ENCODE data around the gene RFX6. TPM values are rescaled to one million over a fixed set of nuclear protein-coding genes. Genes with fewer than 3 reads are reported as not detected.

Gene RFX6
- total RNA-seq, 2 experiments from 2014 or later = not detected

- POLR2A ChIA-PET = no interaction called here
- CTCF ChIA-PET = no interaction called here
- H3K27ac Mint-ChIP-seq = no peak overlapping the region
- H3K4me3 Mint-ChIP-seq = no peak overlapping the region
- no peaks in the 10 kb centered on the region for H3K36me3 Mint-ChIP-seq
- no peaks in the 10 kb centered on the region for H3K27me3 Mint-ChIP-seq
- no peaks in the 10 kb centered on the region for H3K9me3 Mint-ChIP-seq
- H3K4me1 Mint-ChIP-seq (ENCODE audit: low read depth) = no peaks in the 10 kb centered on the region
- intact Hi-C loops (cut with micrococcal nuclease) = no loop called here
- no peak for DNase-seq
These were observed 78.7 kb downstream of the RFX6 start for GRCh38 chr6:116955773-116956172.

- ChIA-PET POLR2A (no interaction called here), CTCF (no interaction called here)
- peaks cover 3% of the 10 kb centered on the region for H3K27me3 Mint-ChIP-seq
- H3K9me3 Mint-ChIP-seq = no peaks in the 10 kb centered on the region
- intact Hi-C loops (cut with micrococcal nuclease) = no loop called here
- no peaks in the 10 kb centered on the region for H3K36me3 Mint-ChIP-seq
- H3K27ac Mint-ChIP-seq = no peak overlapping the region
- no peak for DNase-seq
- no peaks in the 10 kb centered on the region for H3K4me1 Mint-ChIP-seq (ENCODE audit: low read depth)
- H3K4me3 Mint-ChIP-seq = no peak overlapping the region
These were observed 86.9 kb downstream of the RFX6 start for GRCh38 chr6:116963972-116964371.

GRCh38 chr6:116966675-116967576 lies 89.9 kb downstream of the RFX6 start:
- POLR2A ChIA-PET = no interaction called here

GRCh38 chr6:116969211-116969863 lies 92.3 kb downstream of the RFX6 start:
- H3K36me3 Mint-ChIP-seq = no peaks in the 10 kb centered on the region
- no peak overlapping the region for H3K4me3 Mint-ChIP-seq
- ChIA-PET POLR2A (no interaction called here), CTCF (interaction anchor here (0.6 to 1.4 kb wide), 5 partner anchors 10 to 175 kb away, joined by 3 to 5 read pairs (median 3); partner anchors contain the start of gene RFX6)
- H3K27me3 Mint-ChIP-seq = peaks cover 3% of the 10 kb centered on the region
- intact Hi-C loops (cut with micrococcal nuclease) = loop anchor here (1.0 to 5.0 kb wide), 2 partner anchors 190 to 352 kb away; partner anchors contain the start of gene RSPH4A
- no peak overlapping the region for H3K27ac Mint-ChIP-seq
- no peaks in the 10 kb centered on the region for H3K4me1 Mint-ChIP-seq (ENCODE audit: low read depth)
- no peaks in the 10 kb centered on the region for H3K9me3 Mint-ChIP-seq
- DNase-seq = no peak

More at GRCh38 chr6:116966675-116967576, 89.9 kb downstream of the RFX6 start:
- Mint-ChIP-seq H3K4me3 (no peak overlapping the region), H3K9me3 (no peaks in the 10 kb centered on the region), H3K4me1 (ENCODE audit: low read depth) (no peaks in the 10 kb centered on the region), H3K36me3 (no peaks in the 10 kb centered on the region), H3K27ac (no peak overlapping the region), H3K27me3 (peaks cover 3% of the 10 kb centered on the region)
- no peak for DNase-seq
- intact Hi-C loops (cut with micrococcal nuclease) = loop anchor here (5.0 kb wide), 1 partner anchor 350 kb away; the partner anchor contains the start of gene RSPH4A
- CTCF ChIA-PET = no interaction called here

- Mint-ChIP-seq H3K4me3 (no peak overlapping the region), H3K27me3 (peaks cover 3% of the 10 kb centered on the region), H3K9me3 (no peaks in the 10 kb centered on the region), H3K4me1 (ENCODE audit: low read depth) (no peaks in the 10 kb centered on the region), H3K27ac (no peak overlapping the region), H3K36me3 (no peaks in the 10 kb centered on the region)
- POLR2A ChIA-PET = no interaction called here
- DNase-seq = peak; percentile 10
- CTCF ChIA-PET = no interaction called here
- intact Hi-C loops (cut with micrococcal nuclease) = loop anchor here (5.0 to 10.0 kb wide), 3 partner anchors 345 to 635 kb away; no protein-coding TSS in a partner anchor
These were observed 94.9 kb downstream of the RFX6 start for GRCh38 chr6:116971959-116972358.

GRCh38 chr6:116973976-116974375 lies 96.9 kb downstream of the RFX6 start:
- ChIA-PET POLR2A (no interaction called here), CTCF (no interaction called here)
- no peak overlapping the region for H3K4me3 Mint-ChIP-seq
- DNase-seq = no peak
- H3K36me3 Mint-ChIP-seq = no peaks in the 10 kb centered on the region
- no peaks in the 10 kb centered on the region for H3K27me3 Mint-ChIP-seq
- H3K9me3 Mint-ChIP-seq = no peaks in the 10 kb centered on the region
- intact Hi-C loops (cut with micrococcal nuclease) = loop anchor here (5.0 to 10.0 kb wide), 3 partner anchors 343 to 633 kb away; no protein-coding TSS in a partner anchor
- no peak overlapping the region for H3K27ac Mint-ChIP-seq
- no peaks in the 10 kb centered on the region for H3K4me1 Mint-ChIP-seq (ENCODE audit: low read depth)

- CTCF ChIA-PET = no interaction called here
- Mint-ChIP-seq H3K4me3 (no peak overlapping the region), H3K4me1 (ENCODE audit: low read depth) (no peaks in the 10 kb centered on the region), H3K9me3 (no peaks in the 10 kb centered on the region), H3K27me3 (no peaks in the 10 kb centered on the region), H3K36me3 (no peaks in the 10 kb centered on the region), H3K27ac (no peak overlapping the region)
- POLR2A ChIA-PET = no interaction called here
- DNase-seq = no peak
- intact Hi-C loops (cut with micrococcal nuclease) = loop anchor here (5.0 to 10.0 kb wide), 3 partner anchors 343 to 633 kb away; no protein-coding TSS in a partner anchor
These were observed 97.7 kb downstream of the RFX6 start for GRCh38 chr6:116974526-116975316.

- POLR2A ChIA-PET = no interaction called here
- Mint-ChIP-seq H3K4me1 (ENCODE audit: low read depth) (no peaks in the 10 kb centered on the region), H3K36me3 (no peaks in the 10 kb centered on the region), H3K9me3 (no peaks in the 10 kb centered on the region), H3K27ac (no peak overlapping the region), H3K4me3 (no peak overlapping the region), H3K27me3 (no peaks in the 10 kb centered on the region)
- no peak for DNase-seq
- CTCF ChIA-PET = no interaction called here
- intact Hi-C loops (cut with micrococcal nuclease) = loop anchor here (10.0 kb wide), 1 partner anchor 579 kb away; no protein-coding TSS in a partner anchor
These were observed 98.6 kb downstream of the RFX6 start for GRCh38 chr6:116975600-116975999.

GRCh38 chr6:116979560-116979959 lies 102.5 kb downstream of the RFX6 start:
- no peaks in the 10 kb centered on the region for H3K36me3 Mint-ChIP-seq
- intact Hi-C loops (cut with micrococcal nuclease) = loop anchor here (10.0 kb wide), 1 partner anchor 575 kb away; no protein-coding TSS in a partner anchor
- ChIA-PET POLR2A (no interaction called here), CTCF (interaction anchor here (2.0 kb wide), 1 partner anchor 10 kb away, joined by 5 read pairs; no protein-coding TSS in a partner anchor)
- peaks cover 6% of the 10 kb centered on the region for H3K9me3 Mint-ChIP-seq
- H3K27me3 Mint-ChIP-seq = no peaks in the 10 kb centered on the region
- no peak overlapping the region for H3K27ac Mint-ChIP-seq
- no peak overlapping the region for H3K4me3 Mint-ChIP-seq
- H3K4me1 Mint-ChIP-seq (ENCODE audit: low read depth) = no peaks in the 10 kb centered on the region
- DNase-seq = no peak

Other genes starting within 250 kb of the RFX6 start
- gene ZUP1, start 208.5 kb upstream of the RFX6 start, total RNA-seq = 10 to 100 TPM; 22.4 to 24.7 TPM
- 10 to 100 TPM in 1 of 2 experiments, 1 to 10 TPM in 1; 10.0 to 10.2 TPM for gene KPNA5, start 196.0 kb upstream of the RFX6 start, total RNA-seq
- gene FAM162B, start 111.5 kb upstream of the RFX6 start, total RNA-seq = not detected
- not detected for gene GPRC6A, start 48.2 kb upstream of the RFX6 start, total RNA-seq